A673 (cell line): Measurements from ENCODE around the gene ABHD15. TPM values are rescaled to one million over a fixed set of nuclear protein-coding genes. Genes with fewer than 3 reads are reported as not detected.

Source experiments
- BruUV-seq: library from RNA; stranded (reverse); fragments of 400-500 nt; replicated peaks from 2 replicates; lab custom pipeline; 2021; lab: Mats Ljungman, UMichigan
- CTCF ChIA-PET: fragments of 300-600 bp; sonication (Branson Sonifier 250); formaldehyde crosslinking; loops from one replicate; lab custom pipeline; 2022; ENCODE audit warnings: antibody characterized with exemption; lab: Charles Lee
- POLR2A ChIA-PET: fragments of 300-600 bp; sonication (Branson Sonifier 250); formaldehyde crosslinking; loops from one replicate; lab custom pipeline; 2022; ENCODE audit warnings: antibody characterized with exemption; ENCODE audit not compliant: low non-redundant PET; lab: Charles Lee
- DNase-seq: peaks from one replicate; pipeline ENCODE4 v3.0.0-alpha.2; 2015; ENCODE audit warnings: low spot score
- H3K27ac ChIP-seq: fragments of 200-600 bp; sonication (generic); 2 replicates; pipeline ENCODE4 v1.5.1; 2016; ENCODE audit warnings: mixed run types, low read depth, mild to moderate bottlenecking, mixed read lengths, antibody characterized with exemption, low read length; ENCODE audit not compliant: poor library complexity, severe bottlenecking
- H3K27me3 ChIP-seq: fragments of 200-600 bp; sonication (generic); replicated peaks from 2 replicates; pipeline ENCODE4 v1.6.1; 2017; ENCODE audit warnings: mixed run types, low read depth, mild to moderate bottlenecking, mixed read lengths, antibody characterized with exemption, low read length; ENCODE audit not compliant: insufficient read depth, poor library complexity
- H3K36me3 ChIP-seq: fragments of 200-600 bp; sonication (generic); 2 replicates; pipeline ENCODE4 v1.6.1; 2016; ENCODE audit warnings: mixed run types, mild to moderate bottlenecking, mixed read lengths, antibody characterized with exemption, low read length; ENCODE audit not compliant: insufficient read depth, poor library complexity, severe bottlenecking
- H3K4me1 ChIP-seq: fragments of 200-600 bp; sonication (generic); 2 replicates; pipeline ENCODE4 v1.6.1; 2017; ENCODE audit warnings: mixed run types, mild to moderate bottlenecking, mixed read lengths, antibody characterized with exemption, low read length; ENCODE audit not compliant: insufficient read depth, poor library complexity, severe bottlenecking
- H3K4me3 ChIP-seq: fragments of 200-600 bp; sonication (generic); 2 replicates; pipeline ENCODE4 v1.5.1; 2016; ENCODE audit warnings: low read depth, mixed run types, mild to moderate bottlenecking, mixed read lengths, low read length; ENCODE audit not compliant: poor library complexity, severe bottlenecking
- H3K9me3 ChIP-seq: fragments of 200-600 bp; sonication (generic); 2 replicates; pipeline ENCODE4 v1.6.1; 2016; ENCODE audit warnings: mixed run types, low read depth, mild to moderate bottlenecking, mixed read lengths, antibody characterized with exemption, low read length; ENCODE audit not compliant: poor library complexity, severe bottlenecking
- CTCF ChIP-seq: fragments of 300-800, 200-600 bp; sonication (generic); conservative IDR thresholded peaks from 2 replicates; pipeline ENCODE4 v1.5.1; 2017; ENCODE audit warnings: low read depth, mild to moderate bottlenecking, antibody characterized with exemption, low read length, moderate library complexity, mixed read lengths
- EZH2 ChIP-seq: fragments of 200-600 bp; sonication (generic); IDR thresholded peaks from 2 replicates; pipeline ENCODE4 v1.6.1; 2017; ENCODE audit warnings: borderline replicate concordance, low read depth, mild to moderate bottlenecking, mixed read lengths, antibody characterized with exemption, low read length; ENCODE audit not compliant: poor library complexity, severe bottlenecking
- intact Hi-C: fragments of 100-400 bp; cut with micrococcal nuclease; formaldehyde crosslinking; loops from one replicate; pipeline ENCODE4 v1.10.0; 2022; ENCODE audit not compliant: unreplicated experiment
- total RNA-seq: library from RNA; stranded (reverse); gene quantifications from 2 replicates; pipeline ENCODE4 v1.2.3, GENCODE V29; 2021

ABHD15 gene
- total RNA-seq, 1 experiment from 2014 or later, result 5.4 TPM

GRCh38 chr17:29546830-29547229, 20.0 kb downstream of the ABHD15 start:
- TF ChIP-seq EZH2, result no peak
- TF ChIP-seq CTCF, result no peak
- intact Hi-C loops, result no loop called here
- ChIA-PET CTCF (no interaction called here), POLR2A (no interaction called here)
- H3K27me3 ChIP-seq, result no peaks in the 10 kb centered on the region
- no peaks in the 10 kb centered on the region for H3K9me3 ChIP-seq
- H3K36me3 ChIP-seq, result peaks cover 22% of the 10 kb centered on the region
- no TSS peak for BruUV-seq
- no peak overlapping the region for H3K4me3 ChIP-seq
- H3K27ac ChIP-seq, result no peak overlapping the region
- DNase-seq, result no peak
- H3K4me1 ChIP-seq, result peaks cover 11% of the 10 kb centered on the region

DNA sequence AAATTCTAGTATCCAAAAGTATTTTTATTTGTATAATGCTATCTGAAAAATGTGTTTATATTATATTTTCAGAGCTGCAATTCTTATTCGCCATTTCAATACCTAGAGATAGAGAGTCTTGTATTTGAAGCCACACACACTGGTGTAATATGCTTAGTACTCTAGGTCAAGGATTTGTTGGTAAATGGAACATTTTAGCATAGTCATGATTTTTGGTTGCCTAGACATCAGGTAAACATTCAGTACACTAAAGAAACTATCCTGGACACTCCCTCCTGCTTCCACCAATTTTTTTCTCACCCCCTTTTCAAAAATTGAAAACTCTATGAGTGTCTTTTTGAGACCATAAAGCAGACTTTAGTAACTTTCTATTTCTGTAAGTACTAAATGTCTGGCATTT, 20.8 kb downstream of the ABHD15 start:
- POLR2A ChIA-PET, result no interaction called here

GRCh38 chr17:29544066-29544465, 22.8 kb downstream of the ABHD15 start:
- ChIA-PET CTCF (no interaction called here), POLR2A (no interaction called here)
- BruUV-seq, result no TSS peak
- Histone ChIP-seq H3K36me3 (peaks cover 34% of the 10 kb centered on the region), H3K4me1 (peaks cover under 1% of the 10 kb centered on the region), H3K9me3 (no peaks in the 10 kb centered on the region), H3K4me3 (no peak overlapping the region), H3K27ac (no peak overlapping the region), H3K27me3 (no peaks in the 10 kb centered on the region)
- TF ChIP-seq CTCF (no peak), EZH2 (no peak)
- intact Hi-C loops, result no loop called here
- DNase-seq, result no peak

More for the DNA sequence above, 20.8 kb downstream of the ABHD15 start:
- no peak for DNase-seq
- intact Hi-C loops, result no loop called here
- TF ChIP-seq CTCF, result no peak
- TF ChIP-seq EZH2, result no peak
- Histone ChIP-seq H3K4me1 (peaks cover 11% of the 10 kb centered on the region), H3K27ac (no peak overlapping the region), H3K36me3 (peaks cover 26% of the 10 kb centered on the region), H3K27me3 (no peaks in the 10 kb centered on the region), H3K9me3 (no peaks in the 10 kb centered on the region), H3K4me3 (no peak overlapping the region)
- BruUV-seq, result no TSS peak
- CTCF ChIA-PET, result no interaction called here
